AG04450 (cell line): ENCODE measurements around the gene SLC16A11. TPM values are rescaled to one million over a fixed set of nuclear protein-coding genes. Genes with fewer than 3 reads are reported as not detected.

Experiments used
- CTCF ChIA-PET: fragments of 300-600, 350-600 bp; formaldehyde crosslinking; extraction: SDS; loops from one replicate; lab custom pipeline; 2022; ENCODE audit warnings: antibody characterized with exemption, inconsistent platforms; lab: Charles Lee
- POLR2A ChIA-PET: fragments of 350-600 bp; formaldehyde crosslinking; extraction: SDS; loops from one replicate; lab custom pipeline; 2021; ENCODE audit warnings: antibody characterized with exemption, inconsistent platforms; lab: Yijun Ruan, JAX
- DNase-seq: peaks from one replicate; pipeline ENCODE4 v3.0.0-alpha.2; 2011; ENCODE audit warnings: low read depth, low spot score
- H3K27ac ChIP-seq: one replicate; pipeline ENCODE4 v1.5.1; 2012; ENCODE audit warnings: low read depth, low read length, control low read depth
- H3K27me3 ChIP-seq: one replicate; pipeline ENCODE4 v1.6.0; 2012; ENCODE audit warnings: low read length; ENCODE audit not compliant: control insufficient read depth, insufficient read depth
- H3K4me3 ChIP-seq: 2 replicates; pipeline ENCODE4 v1.5.1; 2011; ENCODE audit warnings: mild to moderate bottlenecking, low read depth, low read length, control low read depth
- H3K9me3 ChIP-seq: 2 replicates; pipeline ENCODE4 v1.5.1; 2012; ENCODE audit warnings: low read length; ENCODE audit not compliant: control insufficient read depth, insufficient read depth
- CTCF ChIP-seq: IDR thresholded peaks from 2 replicates; pipeline ENCODE4 v1.5.1; 2011; ENCODE audit warnings: low read depth, low read length, control low read depth, inconsistent platforms
- polyA plus RNA-seq: library from polyadenylated mRNA; depleted of rRNA; stranded (reverse); fragments of >200 nt; gene quantifications from 2 replicates; pipeline ENCODE4 v1.2.3, GENCODE V29; 2011

Gene SLC16A11
- polyA plus RNA-seq, 1 experiment, result not detected

- ChIA-PET CTCF (interaction anchor here (0.6 to 1.3 kb wide), 4 partner anchors 14 to 352 kb away, joined by 3 read pairs; no protein-coding TSS in a partner anchor), POLR2A (no interaction called here)
- Histone ChIP-seq H3K4me3 (no peak overlapping the region), H3K27me3 (no peaks in the 10 kb centered on the region), H3K9me3 (peaks cover 2% of the 10 kb centered on the region; the same call in 1 of the 2 replicates), H3K27ac (no peak overlapping the region)
- no peak for DNase-seq
- no peak for TF ChIP-seq CTCF
Observed at GRCh38 chr17:7018331-7018964, 25.4 kb downstream of the SLC16A11 start.

DNA sequence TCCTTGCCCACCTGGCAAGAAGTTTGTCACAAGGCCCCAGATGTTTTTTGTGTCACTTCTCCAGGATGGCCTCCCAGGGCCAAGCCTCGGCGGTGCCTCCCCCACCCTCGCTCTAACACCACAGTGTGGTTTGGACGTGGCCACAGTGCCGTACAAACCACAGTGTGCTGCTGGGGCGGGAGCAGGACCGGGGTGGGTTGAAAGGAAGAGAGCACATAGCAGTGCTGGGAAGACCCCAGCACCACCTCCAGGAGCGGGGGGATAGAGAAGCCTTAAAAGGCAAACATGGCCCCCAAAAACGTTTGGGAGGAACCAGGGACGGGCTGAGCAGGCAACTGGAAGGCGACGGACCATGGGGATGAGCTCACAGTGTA is 26.1 kb downstream of the SLC16A11 start:
- ChIA-PET CTCF (interaction anchor here (1.3 kb wide), 1 partner anchor 351 kb away, joined by 3 read pairs; no protein-coding TSS in a partner anchor), POLR2A (no interaction called here)
- H3K27me3 ChIP-seq, result no peaks in the 10 kb centered on the region
- no peak overlapping the region for H3K27ac ChIP-seq
- DNase-seq, result no peak
- H3K4me3 ChIP-seq, result no peak overlapping the region
- peaks cover under 1% of the 10 kb centered on the region; the same call in 1 of the 2 replicates for H3K9me3 ChIP-seq
- TF ChIP-seq CTCF, result no peak

GRCh38 chr17:7016886-7017826 is 26.7 kb downstream of the SLC16A11 start:
- ChIA-PET POLR2A (no interaction called here), CTCF (interaction anchor here (1.0 to 1.5 kb wide), 2 partner anchors 103 to 106 kb away, joined by 3 to 5 read pairs; no protein-coding TSS in a partner anchor)
- no peak for DNase-seq

GRCh38 chr17:7016418-7016817 is 27.5 kb downstream of the SLC16A11 start:
- H3K27ac ChIP-seq, result peak overlapping the region; percentile 11
- DNase-seq, result no peak
- no peak for TF ChIP-seq CTCF
- H3K27me3 ChIP-seq, result no peaks in the 10 kb centered on the region
- H3K4me3 ChIP-seq, result no peak overlapping the region
- H3K9me3 ChIP-seq, result peaks cover 4% of the 10 kb centered on the region; the same call in 1 of the 2 replicates
- ChIA-PET POLR2A (no interaction called here), CTCF (interaction anchor here (1.0 to 1.5 kb wide), 2 partner anchors 102 to 106 kb away, joined by 3 to 5 read pairs; no protein-coding TSS in a partner anchor)

More at GRCh38 chr17:7016886-7017826, 26.7 kb downstream of the SLC16A11 start:
- no peak overlapping the region for H3K27ac ChIP-seq
- H3K9me3 ChIP-seq, result peaks cover 4% of the 10 kb centered on the region; the same call in 1 of the 2 replicates
- no peak for TF ChIP-seq CTCF
- no peaks in the 10 kb centered on the region for H3K27me3 ChIP-seq
- H3K4me3 ChIP-seq, result no peak overlapping the region
